Hematopoietic multipotent progenitor cell (in vitro differentiated cells): ENCODE measurements around the gene C16orf54. TPM values are rescaled to one million over a fixed set of nuclear protein-coding genes. Genes with fewer than 3 reads are reported as not detected.
"Not testable (repeated sequence)": the region's sequence is repeated elsewhere in the genome, so short reads cannot be mapped to it uniquely, and the experiment has no call there.

Experiments
- DNase-seq, 3 donors: peaks; one replicate each; pipeline ENCODE4 v3.0.0-alpha.2; 2011 to 2015; ENCODE audit warnings: low read depth in 2 of 3, low spot score in 2 of 3
- total RNA-seq: library from RNA; depleted of rRNA; stranded (reverse); fragments of >200 nt; gene quantifications from one replicate; pipeline ENCODE4 v1.2.3, GENCODE V29; 2012

The C16orf54 gene
- total RNA-seq, 1 donor: 64.9 TPM

- DNase-seq: no peak
These were observed 2.3 kb downstream of the C16orf54 start for GRCh38 chr16:29743475-29743826.

- DNase-seq: no peak
These were observed 3.0 kb downstream of the C16orf54 start for GRCh38 chr16:29742683-29743275.

- DNase-seq: not testable (repeated sequence)
These were observed 5.2 kb downstream of the C16orf54 start for GRCh38 chr16:29740630-29741015.

GRCh38 chr16:29739927-29740629 lies 5.7 kb downstream of the C16orf54 start:
- not testable (repeated sequence) for DNase-seq

- peak in 1 of 3 donors; percentile 42 for DNase-seq
These were observed 7.3 kb downstream of the C16orf54 start for GRCh38 chr16:29738514-29738913.

DNA sequence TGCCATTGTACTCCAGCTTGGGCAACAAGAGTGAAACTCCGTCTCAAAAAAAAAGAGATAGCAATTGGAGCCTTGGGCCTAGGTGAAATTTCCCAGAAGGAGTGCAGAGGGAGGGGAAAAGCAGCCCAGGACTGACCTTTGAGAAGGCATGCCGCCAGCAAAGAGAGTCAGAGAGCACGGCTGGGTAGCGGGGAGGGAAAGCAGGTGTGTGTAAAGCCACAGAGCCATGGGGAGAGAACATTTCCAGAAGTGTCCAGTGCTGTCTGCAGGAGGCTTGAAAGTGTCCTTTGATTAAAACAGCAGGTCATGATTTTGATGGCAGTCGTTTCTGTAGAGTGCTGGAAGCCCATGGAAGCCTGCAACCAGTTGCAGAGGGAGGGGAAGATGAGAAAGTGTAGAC lies 8.1 kb downstream of the C16orf54 start:
- DNase-seq: no peak

DNA sequence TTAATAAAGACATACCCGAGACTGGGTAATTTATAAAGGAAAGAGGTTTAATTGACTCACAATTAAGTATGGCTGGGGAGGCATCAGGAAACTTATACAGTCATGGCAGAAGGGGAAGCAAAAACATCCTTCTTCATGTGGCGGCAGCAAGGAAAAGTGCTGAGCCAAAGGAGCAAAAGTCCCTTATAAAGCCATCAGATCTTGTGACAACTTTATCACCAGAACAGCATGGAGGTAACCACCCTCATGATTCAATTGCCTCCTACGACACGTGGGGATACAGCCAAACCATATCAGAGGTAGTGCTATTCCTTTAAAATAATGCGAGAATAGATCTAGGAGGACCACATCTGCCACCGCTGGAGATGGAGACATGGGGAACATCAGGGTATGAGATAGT lies 9.0 kb downstream of the C16orf54 start:
- no peak for DNase-seq

DNA sequence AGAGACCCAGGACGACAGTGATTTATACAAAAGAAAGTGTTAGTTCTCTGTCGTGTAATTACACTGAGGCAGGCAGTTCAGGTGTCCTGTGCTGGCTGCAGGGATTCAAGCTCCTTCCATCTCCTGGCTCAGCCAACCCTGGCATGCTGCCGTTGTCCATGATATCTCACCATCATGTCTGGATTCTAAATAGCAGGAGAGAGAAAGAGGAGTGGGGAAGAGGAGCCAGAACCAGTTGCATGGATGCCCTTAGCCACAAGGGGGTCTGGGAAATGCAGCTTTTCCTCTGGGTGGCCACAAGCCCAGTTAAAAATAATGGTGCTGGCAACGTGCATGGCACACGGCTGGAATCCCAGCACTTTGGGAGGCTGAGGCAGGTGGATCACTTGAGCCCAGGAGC lies 9.7 kb downstream of the C16orf54 start:
- no peak for DNase-seq

DNA sequence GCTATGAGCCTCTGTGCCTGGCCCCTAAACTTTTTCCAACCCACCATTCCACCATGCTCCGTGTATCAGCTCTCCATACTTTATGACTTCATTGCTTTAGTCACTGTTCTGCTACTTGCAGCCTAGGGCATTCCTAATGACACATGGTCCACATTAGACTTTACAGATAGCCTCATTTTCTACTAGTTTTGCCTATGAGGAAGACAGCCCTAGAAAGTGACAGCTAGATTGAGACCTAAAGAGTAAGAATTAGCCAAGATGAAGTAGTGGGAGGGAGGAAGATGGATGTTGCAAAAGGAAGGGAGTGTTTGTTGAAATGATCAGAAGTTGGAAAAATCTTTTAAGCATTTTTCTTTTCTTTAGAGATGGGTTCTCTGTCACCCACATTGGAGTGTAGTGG lies 11.0 kb downstream of the C16orf54 start:
- no peak for DNase-seq

DNA sequence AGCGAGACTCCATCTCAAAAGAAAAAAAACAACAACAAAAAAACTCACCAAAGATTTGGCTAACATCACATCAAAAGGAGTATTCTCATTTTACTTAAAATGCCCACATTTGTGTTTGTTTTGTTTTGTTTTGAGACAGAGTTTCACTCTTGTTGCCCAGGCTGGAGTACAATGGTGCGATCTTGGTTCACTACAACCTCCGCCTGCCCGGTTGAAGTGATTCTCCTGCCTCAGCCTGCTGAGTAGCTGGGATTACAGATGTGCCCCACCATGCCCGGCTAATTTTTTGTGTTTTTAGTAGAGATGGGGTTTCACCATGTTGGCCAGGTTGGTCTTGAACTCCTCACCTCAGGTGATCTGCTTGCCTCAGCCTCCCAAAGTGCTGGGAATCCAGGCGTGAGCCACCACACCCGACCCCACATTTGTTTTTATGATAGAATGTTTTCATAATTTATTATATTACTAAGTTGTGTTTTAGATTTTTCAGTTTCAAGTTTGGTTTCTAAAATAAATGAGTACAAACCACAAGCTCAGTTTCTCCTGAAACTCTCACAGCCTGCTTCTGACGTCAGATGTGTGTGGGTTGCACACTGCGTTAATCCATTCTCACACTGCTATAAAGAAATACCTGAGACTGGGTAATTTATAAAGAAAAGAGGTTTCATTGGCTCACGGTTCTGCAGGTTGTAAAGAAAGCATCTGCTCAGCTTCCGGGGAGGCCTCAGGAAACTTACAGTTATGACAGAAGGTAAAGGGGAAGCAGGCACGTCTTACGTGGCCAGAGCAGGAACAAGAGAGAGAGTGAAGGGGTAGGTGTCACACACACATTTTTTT lies 13.8 kb downstream of the C16orf54 start:
- DNase-seq: not testable (repeated sequence)

- DNase-seq: no peak
These were observed 15.1 kb downstream of the C16orf54 start for GRCh38 chr16:29730649-29731048.

GRCh38 chr16:29729116-29729521 lies 16.7 kb downstream of the C16orf54 start:
- DNase-seq: peak in 1 of 3 donors; percentile 28

DNA sequence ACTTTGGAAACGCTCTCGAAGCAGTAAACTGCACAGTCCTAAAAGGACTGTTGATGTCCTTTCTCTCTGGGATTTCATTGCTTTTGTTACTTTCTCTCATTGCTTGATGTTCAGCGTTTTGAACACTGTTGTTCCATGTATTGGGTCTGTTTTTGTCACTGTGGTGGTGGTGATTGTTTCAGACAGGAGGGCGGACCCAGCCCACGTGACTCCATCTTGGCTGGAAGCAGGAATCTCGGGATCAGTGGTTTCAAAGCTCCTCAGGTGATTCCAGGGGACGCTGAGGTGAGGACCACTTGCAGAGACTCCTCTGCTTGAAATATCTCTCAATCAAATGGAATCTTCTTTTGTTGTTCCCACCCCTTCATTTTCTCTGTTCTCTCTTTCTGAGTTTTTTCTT lies 18.3 kb downstream of the C16orf54 start:
- no peak for DNase-seq

- DNase-seq: no peak
These were observed 18.9 kb downstream of the C16orf54 start for GRCh38 chr16:29726845-29727377.

GRCh38 chr16:29721167-29721879 lies 24.5 kb downstream of the C16orf54 start:
- peak in 2 of 3 donors; percentile 72 to 74 for DNase-seq

DNA sequence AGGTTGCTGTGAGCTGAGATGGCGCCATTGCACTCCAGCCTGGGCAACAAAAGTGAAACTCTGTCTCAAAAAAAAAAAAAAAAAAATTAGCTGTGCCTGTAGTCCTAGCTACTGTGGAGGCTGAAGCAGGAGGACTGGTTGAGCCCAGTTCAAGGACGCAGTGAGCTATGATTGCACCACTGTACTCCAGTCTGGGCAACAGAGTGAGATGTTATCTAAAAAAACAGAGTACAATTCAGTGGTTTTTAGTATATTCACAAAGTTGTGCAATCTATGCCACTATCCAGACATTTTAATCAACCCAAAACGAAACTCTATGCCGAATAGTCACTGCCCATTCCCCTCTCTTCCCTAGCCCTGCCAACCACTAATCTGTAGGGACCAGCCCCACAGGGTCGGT lies 25.1 kb downstream of the C16orf54 start:
- peak in 1 of 3 donors; percentile 35 for DNase-seq

DNA sequence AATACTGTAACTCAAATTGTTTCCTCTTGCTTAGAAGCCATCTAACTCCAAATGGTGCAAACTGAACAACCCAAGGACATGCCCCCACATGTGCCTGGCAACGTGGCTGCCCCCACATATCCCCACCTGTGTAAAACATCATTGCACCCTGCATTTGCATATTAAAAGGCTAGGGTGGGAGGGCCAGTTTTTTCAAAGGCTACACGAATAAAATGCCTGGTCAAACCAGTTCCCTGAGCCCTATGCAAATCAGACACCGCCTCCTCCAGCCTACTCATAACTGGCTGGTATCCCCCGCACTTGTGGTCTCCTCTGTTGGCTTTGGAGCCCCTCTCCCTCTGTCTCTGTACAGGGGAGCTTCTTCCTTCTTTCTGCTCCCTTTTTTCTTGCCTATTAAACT lies 26.7 kb downstream of the C16orf54 start:
- DNase-seq: no peak

DNA sequence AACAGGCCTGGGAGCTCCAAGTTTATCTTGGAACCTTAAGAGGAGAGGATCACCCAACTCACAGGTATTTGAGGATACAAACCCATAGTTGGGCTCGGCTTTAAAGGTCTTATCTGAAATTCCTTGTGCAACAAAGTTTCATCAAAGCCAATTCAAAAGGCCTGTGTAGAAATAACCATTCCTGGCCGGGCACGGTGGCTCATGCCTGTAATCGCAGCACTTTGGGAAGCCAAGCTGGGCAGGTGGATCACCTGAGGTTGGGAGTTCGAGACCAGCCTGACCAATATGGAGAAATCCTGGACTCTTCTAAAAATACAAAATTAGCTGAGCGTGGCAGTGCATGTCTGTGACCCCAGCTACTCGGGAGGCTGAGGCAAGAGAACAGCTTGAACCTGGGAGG lies 28.7 kb downstream of the C16orf54 start:
- DNase-seq: no peak

- DNase-seq: no peak
These were observed 30.8 kb downstream of the C16orf54 start for GRCh38 chr16:29714972-29715371.

GRCh38 chr16:29714396-29714795 lies 31.4 kb downstream of the C16orf54 start:
- DNase-seq: no peak

DNA sequence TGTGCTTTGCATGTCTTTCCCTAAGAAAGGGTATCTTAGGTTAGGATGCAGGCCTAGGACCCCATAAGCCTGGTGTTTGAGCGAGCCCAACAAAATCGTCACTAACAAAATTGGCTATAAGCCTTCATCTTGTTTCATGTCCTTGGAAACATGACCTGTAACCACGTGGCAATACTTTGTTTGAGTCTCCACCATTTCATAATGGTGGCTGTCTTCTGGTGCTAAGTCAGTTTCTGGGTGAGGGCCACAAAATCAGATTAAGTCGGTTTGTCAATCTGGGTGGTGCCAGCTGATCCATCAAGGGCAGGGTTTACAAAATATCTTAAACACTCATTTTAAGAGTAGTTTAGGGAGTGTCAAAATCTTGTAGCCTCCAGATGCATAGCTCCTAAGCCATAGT lies 33.0 kb downstream of the C16orf54 start:
- DNase-seq: no peak
